ENCODE results near the gene PCLO.
"Not testable (repeated sequence)": the region's sequence is repeated elsewhere in the genome, so short reads cannot be mapped to it uniquely, and the experiment has no call there.

The PCLO gene

DNA sequence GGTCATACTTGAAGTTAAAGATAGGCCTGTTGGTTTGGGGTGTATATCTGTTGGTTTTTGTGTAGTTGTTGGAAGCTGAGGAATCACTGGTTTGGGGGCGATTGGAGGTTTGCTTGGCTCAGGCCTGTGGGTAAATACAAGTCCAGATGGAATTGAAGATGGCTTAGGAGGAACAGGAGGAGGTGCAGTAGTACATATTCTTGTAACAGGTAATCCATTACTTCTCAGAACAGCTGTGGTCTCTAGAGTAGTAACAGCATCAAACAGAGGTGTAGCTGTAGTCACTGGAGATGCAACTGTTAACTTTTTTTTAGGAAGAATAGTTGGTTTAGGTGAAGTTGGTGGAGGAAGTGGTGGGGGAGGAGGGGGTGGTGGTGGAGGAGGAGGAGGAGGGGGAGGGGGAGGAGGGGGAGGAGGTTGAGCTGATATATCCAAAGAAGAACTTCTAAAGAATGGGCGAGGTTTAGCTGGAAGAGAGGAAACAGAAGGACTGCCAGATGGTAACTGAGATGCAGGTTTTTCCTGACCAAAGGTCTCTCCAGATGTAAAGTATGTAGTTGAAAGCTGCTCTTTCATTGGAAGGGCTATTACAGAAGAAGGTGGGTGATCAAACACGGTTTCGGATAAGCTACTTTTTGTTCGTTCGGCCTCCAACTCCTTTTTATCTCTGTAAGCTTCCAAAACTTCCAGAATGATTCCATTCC lies 209.2 kb downstream of the PCLO start:
- DNase-seq, result no peak

DNA sequence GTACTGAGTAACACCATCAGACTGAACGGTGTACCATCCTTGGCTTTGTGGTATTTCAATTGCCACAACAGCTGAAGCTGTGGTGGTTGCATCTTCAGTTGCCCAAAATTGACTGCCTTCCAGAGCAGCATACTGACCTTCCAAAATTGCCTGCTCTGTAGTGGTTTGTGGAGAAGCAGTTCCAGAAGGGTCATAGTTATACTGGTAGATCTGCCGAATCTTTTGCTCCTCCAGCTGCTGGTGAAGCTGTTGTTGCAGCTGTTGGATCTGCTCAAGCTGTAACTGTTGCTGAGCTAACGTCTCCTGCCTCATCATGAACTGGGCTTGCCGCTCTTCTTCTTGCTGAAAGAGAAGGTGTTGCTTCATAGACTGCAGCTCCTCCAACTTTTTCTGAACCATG lies 212.2 kb downstream of the PCLO start:
- DNase-seq, result no peak

- DNase-seq, result no peak
These were observed 217.2 kb downstream of the PCLO start for GRCh38 chr7:82945480-82945879.

GRCh38 chr7:82945056-82945455 lies 217.6 kb downstream of the PCLO start:
- DNase-seq, result no peak

DNA sequence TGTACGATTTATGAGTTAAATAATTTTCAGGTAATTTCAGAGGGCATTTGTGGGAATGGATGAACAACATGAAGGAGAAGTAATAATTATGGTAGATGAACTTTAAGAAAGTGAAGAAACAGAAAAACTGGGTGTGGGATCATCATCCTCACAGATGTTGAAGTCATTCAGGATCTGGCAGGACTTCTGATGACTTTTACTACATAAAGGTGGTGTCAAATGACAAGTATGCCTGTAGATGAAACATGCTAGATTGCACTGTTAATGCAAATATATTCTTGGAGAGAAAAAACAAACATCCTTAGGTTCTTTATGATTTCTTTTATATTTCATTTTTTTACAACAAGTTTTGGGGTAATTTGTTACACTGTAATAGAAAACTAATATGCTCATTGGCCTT lies 230.2 kb downstream of the PCLO start:
- DNase-seq, result no peak

DNA sequence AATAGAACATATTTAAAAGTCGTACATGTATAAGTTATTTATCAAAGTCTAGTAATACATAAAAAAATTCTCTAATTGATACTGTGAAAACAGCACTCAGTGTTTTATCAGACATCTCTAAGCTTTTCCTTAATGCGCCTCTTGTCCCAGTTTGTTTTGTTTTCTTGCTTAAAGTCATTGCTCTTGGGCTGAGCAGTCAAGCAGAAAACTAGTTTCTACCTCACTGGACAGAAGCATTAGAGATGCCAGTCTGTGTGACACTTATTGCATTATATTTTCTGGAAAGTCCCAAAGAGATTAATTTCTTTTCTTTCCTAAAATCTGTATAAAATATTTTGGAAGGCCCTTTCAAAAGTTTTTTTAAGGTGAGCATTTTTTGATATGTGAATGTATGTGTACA lies 236.2 kb downstream of the PCLO start:
- DNase-seq, result no peak

DNA sequence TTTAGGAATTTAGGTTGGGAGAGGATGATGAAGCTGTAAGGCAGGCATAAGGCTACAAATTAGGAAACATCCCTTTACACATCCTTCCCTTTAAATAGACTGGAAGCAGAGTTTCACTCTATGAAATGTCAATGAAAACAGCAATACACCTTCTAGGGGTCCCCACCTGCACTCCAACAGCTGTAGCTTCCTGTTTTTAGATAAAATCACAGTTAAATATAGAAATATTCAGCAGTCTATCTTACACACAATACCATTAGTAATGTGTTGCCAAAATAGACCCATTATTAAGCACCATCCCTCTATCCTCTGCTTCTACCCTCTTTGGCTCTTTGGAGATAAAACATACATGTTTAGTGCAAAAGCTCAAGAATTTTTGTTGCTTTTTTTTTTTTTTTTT lies 237.4 kb downstream of the PCLO start:
- DNase-seq, result no peak

GRCh38 chr7:82906502-82906901 lies 256.2 kb downstream of the PCLO start:
- DNase-seq, result no peak

DNA sequence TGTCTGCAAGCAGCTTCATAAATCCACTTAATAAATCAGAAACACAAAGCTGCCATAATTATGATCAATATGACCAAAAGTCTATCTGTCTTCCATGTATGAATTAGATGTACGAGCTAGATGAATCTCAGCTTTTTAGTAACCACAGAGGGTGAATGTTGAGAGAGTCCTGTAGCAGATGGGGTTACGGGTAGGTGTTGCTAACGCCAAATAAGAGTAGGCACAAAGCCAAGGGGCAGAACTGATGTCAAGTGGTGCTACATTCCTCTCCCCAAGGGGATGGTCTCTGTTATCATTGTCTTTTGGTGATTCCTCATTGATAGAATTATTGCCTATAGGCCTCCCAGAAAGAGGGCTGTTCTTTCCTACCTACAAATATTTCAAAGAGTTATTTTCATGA lies 257.8 kb downstream of the PCLO start:
- no peak for DNase-seq

DNA sequence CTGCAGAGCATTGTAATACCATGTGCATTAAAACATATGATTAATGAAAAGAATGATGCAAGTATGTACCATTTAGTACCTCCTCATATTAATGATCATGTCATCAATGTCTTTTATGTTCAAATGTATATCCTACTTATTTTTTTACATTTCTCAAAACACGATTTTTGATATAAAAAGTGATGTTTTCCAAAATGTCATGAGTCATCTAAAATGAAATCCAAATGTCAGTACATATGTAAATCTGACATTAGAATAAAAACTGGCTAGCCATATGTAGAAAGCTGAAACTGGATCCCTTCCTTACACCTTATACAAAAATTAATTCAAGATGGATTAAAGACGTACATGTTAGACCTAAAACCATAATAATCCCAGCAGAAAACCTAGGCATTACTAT lies 261.6 kb downstream of the PCLO start:
- DNase-seq, result not testable (repeated sequence)

DNA sequence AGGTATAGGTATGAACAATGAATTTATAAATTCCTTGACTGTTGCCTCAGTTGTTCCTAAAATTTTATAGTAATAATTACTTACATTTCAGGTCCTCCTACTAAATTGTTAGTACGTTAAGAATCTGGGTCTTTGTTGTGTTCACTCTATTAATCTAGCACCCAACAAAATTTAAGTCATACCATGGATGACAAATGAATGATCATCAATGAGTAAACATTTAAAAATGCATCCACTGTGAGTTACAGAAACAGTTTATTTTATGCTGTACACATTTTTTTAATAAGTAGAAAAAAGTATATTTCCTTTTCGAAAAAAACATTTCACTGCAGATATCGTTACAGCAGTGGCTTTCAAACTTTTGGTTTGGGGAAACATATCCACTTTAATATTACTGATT lies 265.2 kb downstream of the PCLO start:
- no peak for DNase-seq

DNA sequence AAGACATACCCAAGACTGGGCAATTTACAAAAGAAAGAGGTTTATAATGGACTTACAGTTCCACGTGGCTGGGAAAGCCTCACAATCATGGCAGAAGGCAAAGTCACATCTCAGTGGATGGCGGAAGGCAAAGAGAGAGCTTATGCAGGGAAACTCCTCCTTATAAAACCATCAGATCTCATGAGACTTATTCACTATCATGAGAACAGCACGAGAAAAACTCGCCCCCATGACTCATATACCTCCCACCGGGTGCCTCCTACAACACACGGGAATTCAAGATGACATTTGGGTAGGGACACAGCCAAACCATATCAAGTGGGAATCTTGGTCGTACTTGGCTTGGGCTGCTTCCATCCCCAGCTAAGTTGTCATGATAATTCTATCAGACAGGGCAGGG lies 268.3 kb downstream of the PCLO start:
- not testable (repeated sequence) for DNase-seq

DNA sequence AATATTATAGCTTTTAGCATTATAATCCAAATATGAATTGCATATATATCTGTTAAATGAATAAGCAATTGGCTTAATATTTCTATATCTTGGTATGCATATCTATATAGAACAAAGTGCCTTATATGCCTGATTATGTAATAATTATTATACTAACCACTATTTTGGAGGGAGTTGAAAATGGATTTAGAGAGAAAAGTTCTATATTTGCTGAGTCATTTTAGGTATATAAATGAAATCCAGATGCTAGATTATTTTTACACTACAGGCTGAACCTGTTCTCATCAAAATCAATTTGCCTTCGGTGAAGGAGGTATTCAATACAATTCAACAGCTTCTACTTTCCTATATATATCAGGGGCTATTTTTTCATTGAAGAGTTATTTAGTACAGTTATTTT lies 276.4 kb downstream of the PCLO start:
- no peak for DNase-seq

DNA sequence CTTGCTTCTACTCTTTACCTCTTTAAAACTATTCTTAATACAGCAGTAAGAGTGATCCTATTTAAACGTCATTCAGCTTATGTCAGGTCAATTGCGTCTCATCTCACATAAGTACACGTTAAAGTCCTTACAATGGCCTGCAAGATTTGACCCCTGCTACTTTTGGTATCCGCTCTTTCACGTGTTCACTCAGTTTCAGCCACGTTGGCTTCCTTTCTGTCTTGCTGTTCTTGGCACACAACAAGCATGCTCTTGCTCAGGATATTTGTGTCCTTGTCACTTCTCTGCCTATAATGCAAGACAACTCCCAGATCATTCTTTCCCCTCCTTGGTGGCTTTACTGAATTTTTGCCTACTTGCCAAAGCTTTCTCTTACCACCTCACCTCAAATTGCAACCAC lies 296.8 kb downstream of the PCLO start:
- DNase-seq, result no peak

DNA sequence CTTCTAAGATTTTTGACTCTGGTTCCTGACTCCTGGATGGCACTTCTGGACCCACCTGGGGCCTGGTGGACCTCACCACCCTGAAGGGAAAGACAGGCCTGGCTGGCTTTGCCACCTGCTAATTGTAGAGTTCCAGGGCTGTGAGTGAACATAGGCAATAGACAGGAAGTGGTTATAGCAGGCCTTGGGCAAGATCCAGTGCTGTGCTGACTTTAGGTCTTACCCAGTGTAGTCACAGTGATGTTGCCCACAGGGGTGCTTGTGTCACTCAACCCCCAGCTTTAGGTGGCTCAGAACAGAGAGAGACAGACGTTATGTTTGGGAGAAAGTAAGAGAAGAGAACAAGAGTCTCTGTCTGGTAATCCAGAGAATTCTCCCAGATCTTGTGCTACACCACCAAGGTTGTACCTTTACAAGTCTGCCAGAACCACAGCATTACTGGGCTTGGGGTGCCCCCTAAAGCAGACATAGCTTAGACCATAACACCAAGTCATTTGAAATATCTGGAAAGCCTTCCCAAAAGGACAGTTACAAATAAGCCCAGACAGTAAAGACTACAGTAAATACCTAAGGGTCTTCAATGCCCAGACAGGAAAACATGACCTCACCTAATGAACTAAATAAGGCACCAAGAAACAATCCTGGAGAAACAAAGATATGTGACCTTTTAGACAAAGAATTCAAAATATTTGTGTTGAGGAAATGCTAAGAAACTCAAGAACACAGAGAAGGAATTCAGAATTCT lies 303.4 kb downstream of the PCLO start:
- no peak for DNase-seq

DNA sequence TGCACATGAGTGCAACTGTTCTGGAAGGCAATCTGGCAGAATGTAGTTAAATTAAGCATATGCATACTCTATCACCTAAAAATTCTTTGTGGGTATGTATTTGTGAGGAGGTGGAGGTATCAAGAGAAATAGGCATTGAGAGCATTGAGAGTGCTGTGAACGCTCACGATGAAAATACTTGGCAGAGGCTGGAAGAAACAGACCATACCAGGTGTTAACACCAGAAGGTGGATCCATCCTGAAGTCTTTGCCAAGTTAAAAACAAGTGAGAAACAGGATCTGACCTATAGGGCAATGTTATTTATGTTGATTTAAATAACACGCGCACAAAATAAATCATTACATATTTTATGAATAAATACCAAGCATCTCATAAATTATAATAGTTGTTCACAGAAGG lies 311.6 kb downstream of the PCLO start:
- no peak for DNase-seq

- DNase-seq, result no peak
These were observed 320.9 kb downstream of the PCLO start for GRCh38 chr7:82841828-82842227.

- DNase-seq, result no peak
These were observed 322.6 kb downstream of the PCLO start for GRCh38 chr7:82840061-82840460.

- no peak for DNase-seq
These were observed 323.1 kb downstream of the PCLO start for GRCh38 chr7:82839555-82839954.

GRCh38 chr7:82839063-82839462 lies 323.6 kb downstream of the PCLO start:
- no peak for DNase-seq

GRCh38 chr7:82838314-82838713 lies 324.4 kb downstream of the PCLO start:
- no peak for DNase-seq

GRCh38 chr7:82823073-82823472 lies 339.6 kb downstream of the PCLO start:
- DNase-seq, result no peak

GRCh38 chr7:82821037-82821436 lies 341.6 kb downstream of the PCLO start:
- no peak for DNase-seq

DNA sequence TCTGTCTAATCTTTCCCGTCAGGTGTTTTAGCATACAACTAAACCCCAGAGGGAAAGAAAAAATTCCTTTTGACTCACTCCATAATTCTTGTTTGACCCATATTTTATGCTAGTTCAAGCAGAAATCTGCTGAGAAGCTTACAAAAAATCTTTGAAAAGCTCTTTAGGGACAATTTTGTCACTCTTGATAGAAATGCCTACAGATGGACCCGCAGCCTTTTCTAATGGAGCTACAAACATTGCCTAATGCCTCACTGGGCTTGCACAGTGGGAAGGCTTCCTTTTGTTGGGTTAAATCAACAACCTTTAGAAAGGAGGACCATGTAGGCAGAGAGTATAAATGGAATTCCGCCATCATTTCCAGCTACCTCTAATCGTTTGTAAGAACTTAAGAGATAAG lies 344.5 kb downstream of the PCLO start:
- no peak for DNase-seq

DNA sequence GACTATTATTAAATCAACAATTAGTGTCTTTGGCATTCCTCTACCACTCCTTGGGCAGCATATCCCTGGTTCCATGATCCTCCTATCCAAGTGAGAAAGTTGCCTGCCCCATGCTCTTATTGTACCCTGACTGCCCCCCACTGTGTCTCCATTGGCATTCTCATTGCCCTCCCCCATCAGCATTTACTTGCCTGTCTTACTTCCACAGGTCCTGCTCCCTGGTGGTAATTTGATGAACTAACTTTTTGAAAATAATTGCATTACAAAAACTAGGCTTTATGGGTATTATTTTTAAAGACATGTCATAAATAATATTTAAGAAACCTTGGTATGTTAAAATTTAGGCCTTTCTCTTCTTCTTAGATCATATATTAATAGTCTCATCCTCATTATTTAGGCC lies 346.4 kb downstream of the PCLO start:
- DNase-seq, result no peak
